Suppressor macrophage treated with lipopolysaccharide for 4 hours (primary cell): Measurements from ENCODE around the gene ZNF808.
A peak's percentile ranks its signal among the peaks of the same experiment; 100 is the strongest.
"Not testable (repeated sequence)": the region's sequence is repeated elsewhere in the genome, so short reads cannot be mapped to it uniquely, and the experiment has no call there.

Source experiments
- DNase-seq: peaks from one replicate; pipeline ENCODE4 v3.0.0-alpha.2; 2020

ZNF808 gene

GRCh38 chr19:52600639-52601024 is 73.2 kb downstream of the ZNF808 start:
- DNase-seq = no peak

- peak; percentile 94 for DNase-seq
Measured at GRCh38 chr19:52601025-52601973, 73.8 kb downstream of the ZNF808 start.

GRCh38 chr19:52601974-52602366 is 74.5 kb downstream of the ZNF808 start:
- DNase-seq = not testable (repeated sequence)

GRCh38 chr19:52602941-52603340 is 75.5 kb downstream of the ZNF808 start:
- DNase-seq = no peak

GRCh38 chr19:52603558-52604207 is 76.2 kb downstream of the ZNF808 start:
- DNase-seq = no peak
